NCI-H748 (cell line): ENCODE measurements around the gene HDAC4.

Source experiments
- DNase-seq: peaks from one replicate; lab custom pipeline; 2025; ENCODE audit not compliant: unreplicated experiment; lab: John Stamatoyannopoulos, UW

Gene HDAC4

DNA sequence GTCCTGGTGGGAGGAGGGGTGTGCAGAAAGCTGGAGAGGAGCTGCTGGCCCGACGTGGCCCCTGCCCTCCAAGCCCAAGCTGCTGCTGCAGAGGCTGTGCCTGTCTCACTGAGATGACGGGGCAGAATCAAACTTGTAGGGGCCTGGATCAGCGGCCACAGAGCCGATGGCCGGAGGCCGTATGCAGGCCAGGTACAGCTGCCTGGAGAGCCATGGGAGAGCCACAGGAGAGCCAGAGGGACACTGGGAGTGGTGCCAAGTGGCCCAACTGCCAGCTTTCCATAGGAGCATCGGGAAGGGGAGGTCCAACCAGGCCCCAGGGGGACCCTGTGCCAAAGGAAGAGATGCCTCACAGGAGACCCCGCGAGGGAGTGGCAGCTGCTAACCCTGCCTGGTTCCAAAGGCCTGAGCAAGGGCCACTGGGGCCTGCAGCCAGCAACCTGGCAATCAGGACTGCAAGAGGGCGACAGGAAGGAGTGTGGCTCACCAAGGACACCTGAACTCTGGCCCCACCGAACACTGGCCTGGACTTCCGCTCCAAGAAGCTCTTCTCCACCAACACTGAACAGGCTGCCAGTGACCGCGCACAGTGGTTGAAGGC is 70.7 kb downstream of the HDAC4 start:
- no peak for DNase-seq

GRCh38 chr2:239329284-239329971 is 71.4 kb downstream of the HDAC4 start:
- DNase-seq: no peak

DNA sequence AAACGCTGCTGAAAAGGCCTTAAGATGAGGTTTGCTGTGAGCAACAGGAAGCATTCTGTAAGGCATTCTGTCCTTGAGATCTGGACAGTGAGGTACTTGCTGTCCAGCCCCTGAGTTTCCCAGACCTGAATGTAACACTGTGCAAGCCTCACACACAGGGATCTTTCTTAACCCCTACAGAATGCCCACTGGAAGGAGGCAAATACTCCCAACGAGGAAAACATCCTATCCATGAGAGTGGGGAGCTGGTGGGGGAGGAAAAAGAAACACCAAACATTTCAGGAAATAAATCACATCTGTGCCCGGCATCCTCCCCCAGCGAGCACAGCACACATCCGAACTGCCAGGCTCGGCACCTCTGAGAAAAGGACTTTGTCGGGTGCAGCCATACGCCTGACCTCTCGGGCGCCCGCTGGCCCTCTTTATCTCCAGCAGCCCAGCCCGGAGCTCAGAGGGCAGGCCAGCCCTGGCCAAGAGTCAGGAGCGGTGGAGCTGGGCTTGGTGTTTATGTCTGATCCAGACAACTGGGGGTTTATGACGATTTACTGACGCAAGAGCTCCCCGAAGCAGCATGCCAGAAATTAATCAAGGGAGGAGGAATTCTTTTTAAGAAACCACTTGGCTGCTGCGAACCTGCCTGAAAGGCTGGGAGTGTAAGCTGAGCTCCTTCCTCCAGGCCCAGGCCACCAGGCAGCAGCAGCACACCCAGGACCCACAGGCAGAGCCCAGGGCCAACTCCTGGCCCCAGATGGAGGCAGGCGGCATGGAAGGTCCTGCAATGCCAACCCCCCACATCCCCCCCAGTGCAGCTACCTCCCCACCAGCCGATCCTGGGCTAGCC is 72.2 kb downstream of the HDAC4 start:
- no peak for DNase-seq

DNA sequence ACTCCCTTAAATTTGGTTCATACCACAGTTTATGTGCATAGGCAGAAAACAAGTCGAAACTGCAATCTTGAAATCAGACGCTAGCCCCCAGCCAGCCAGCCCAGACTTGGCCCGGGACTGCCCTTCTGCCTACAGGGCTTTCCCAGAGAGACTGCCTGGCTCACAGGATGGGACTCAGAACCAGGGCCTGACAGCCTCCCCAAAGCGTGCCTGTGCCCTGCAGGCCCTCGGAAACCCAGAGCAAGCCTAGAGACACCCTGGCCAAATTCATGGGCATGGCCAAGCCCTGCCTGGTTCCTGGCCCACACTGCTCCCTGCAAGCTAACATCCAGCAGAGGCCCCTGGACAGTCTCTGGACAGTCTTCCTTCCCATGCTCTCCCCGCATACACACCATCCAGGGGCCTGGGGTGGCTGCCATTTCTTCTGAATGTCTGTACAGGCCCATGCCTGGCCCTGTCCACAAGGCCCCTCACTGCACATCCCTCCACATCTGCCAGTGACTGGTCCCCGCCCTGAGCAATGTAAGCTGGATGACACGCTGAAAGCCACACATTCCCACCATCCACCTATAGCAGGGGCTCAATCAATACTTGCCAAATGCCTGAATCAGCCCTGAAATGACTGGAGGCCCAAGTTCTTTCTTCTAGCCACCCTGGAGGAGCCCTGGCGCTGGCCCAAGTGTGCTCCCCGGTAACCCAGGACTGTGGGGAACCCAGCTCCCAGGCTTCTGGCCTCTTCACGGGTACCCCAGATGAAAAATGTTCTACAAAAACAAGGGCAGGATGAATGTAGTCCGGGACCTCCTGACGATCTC is 73.1 kb downstream of the HDAC4 start:
- no peak for DNase-seq

GRCh38 chr2:239326831-239327535 is 73.8 kb downstream of the HDAC4 start:
- DNase-seq: no peak

GRCh38 chr2:239324456-239324855 is 76.4 kb downstream of the HDAC4 start:
- DNase-seq: peak; percentile 49

GRCh38 chr2:239323447-239323846 is 77.4 kb downstream of the HDAC4 start:
- peak; percentile 5 for DNase-seq

- peak; percentile 52 for DNase-seq
Observed at GRCh38 chr2:239322416-239323086, 78.3 kb downstream of the HDAC4 start.

GRCh38 chr2:239321596-239322415 is 79.0 kb downstream of the HDAC4 start:
- no peak for DNase-seq

DNA sequence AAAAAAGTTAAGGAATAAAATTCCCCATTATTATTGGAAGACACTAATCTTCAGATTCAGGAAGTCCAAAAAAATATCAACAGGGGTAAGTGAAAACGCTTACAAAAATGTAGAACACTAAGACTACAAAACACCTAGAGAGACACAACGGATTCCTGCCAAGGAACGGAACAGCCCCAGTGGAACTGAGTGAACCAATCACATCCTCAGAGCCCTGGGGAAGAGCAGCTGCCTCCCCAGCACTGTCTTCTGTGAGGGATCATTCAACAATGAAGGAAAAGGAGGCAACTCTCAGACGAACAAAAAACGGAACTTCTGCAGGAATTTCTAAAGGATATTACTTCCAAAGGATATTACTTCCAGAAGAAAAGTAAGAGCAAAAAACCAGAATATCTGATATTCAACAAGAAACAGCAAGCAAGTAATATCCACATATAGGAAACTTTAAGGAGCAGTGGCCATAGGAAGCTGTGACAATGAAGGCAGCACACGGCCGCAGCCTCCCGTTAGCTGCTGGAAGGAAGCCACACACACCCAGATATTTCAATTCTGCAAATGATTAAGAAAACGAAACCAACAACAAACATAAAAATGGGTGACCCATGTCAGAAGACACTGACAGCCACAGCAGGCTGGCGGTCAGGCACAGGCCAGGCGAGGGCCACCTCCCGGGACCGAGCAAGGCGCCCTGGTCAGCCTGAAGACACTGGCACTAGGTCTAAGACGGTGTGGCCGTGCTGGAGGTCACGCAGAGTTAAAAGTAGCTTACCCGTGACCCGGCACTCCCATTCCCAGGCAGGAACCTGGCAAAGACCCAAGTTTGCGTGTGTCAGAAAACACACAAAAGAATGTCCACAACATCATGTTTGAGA is 81.8 kb downstream of the HDAC4 start:
- DNase-seq: no peak

- no peak for DNase-seq
Observed at GRCh38 chr2:239318151-239318611, 82.6 kb downstream of the HDAC4 start.

GRCh38 chr2:239316562-239317465 is 84.0 kb downstream of the HDAC4 start:
- no peak for DNase-seq

GRCh38 chr2:239315308-239315707 is 85.5 kb downstream of the HDAC4 start:
- DNase-seq: no peak

GRCh38 chr2:239313776-239314175 is 87.0 kb downstream of the HDAC4 start:
- no peak for DNase-seq

GRCh38 chr2:239312741-239313667 is 87.8 kb downstream of the HDAC4 start:
- no peak for DNase-seq

- DNase-seq: no peak
Observed at GRCh38 chr2:239312081-239312511, 88.7 kb downstream of the HDAC4 start.
